GM06990 (cell line): ENCODE data around the gene SMAD4.

ENCODE experiments used
- DNase-seq: peaks from one replicate; pipeline ENCODE4 v3.0.0-alpha.2; 2011; ENCODE audit not compliant: insufficient read length; ENCODE audit errors: extremely low read depth
- H3K27me3 ChIP-seq: replicated peaks from 2 replicates; pipeline ENCODE4 v1.6.0; 2011; ENCODE audit warnings: low read length; ENCODE audit not compliant: control insufficient read depth, insufficient read depth
- H3K36me3 ChIP-seq: 2 replicates; pipeline ENCODE4 v1.5.1; 2011; ENCODE audit warnings: low read length; ENCODE audit not compliant: control insufficient read depth, insufficient read depth
- H3K4me3 ChIP-seq: replicated peaks from 2 replicates; pipeline ENCODE4 v1.5.1; 2011; ENCODE audit warnings: low read depth, mild to moderate bottlenecking, control low read depth, low read length
- TF ChIP-seq, protein P1 (sequence below): IDR thresholded peaks from 2 replicates; pipeline ENCODE4 v1.5.1; 2011; ENCODE audit warnings: low read length, control low read depth, mild to moderate bottlenecking, inconsistent platforms; ENCODE audit not compliant: insufficient read depth, poor library complexity, severe bottlenecking

SMAD4 gene

GRCh38 chr18:51098082-51098481, 68.1 kb downstream of the SMAD4 start:
- Histone ChIP-seq H3K4me3 (no peak overlapping the region), H3K36me3 (no peaks in the 10 kb centered on the region), H3K27me3 (no peaks in the 10 kb centered on the region)
- TF ChIP-seq, protein P1, sequence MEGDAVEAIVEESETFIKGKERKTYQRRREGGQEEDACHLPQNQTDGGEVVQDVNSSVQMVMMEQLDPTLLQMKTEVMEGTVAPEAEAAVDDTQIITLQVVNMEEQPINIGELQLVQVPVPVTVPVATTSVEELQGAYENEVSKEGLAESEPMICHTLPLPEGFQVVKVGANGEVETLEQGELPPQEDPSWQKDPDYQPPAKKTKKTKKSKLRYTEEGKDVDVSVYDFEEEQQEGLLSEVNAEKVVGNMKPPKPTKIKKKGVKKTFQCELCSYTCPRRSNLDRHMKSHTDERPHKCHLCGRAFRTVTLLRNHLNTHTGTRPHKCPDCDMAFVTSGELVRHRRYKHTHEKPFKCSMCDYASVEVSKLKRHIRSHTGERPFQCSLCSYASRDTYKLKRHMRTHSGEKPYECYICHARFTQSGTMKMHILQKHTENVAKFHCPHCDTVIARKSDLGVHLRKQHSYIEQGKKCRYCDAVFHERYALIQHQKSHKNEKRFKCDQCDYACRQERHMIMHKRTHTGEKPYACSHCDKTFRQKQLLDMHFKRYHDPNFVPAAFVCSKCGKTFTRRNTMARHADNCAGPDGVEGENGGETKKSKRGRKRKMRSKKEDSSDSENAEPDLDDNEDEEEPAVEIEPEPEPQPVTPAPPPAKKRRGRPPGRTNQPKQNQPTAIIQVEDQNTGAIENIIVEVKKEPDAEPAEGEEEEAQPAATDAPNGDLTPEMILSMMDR = no peak
- DNase-seq = no peak

GRCh38 chr18:51098513-51098912, 68.5 kb downstream of the SMAD4 start:
- no peak for DNase-seq
- no peaks in the 10 kb centered on the region for H3K36me3 ChIP-seq
- H3K27me3 ChIP-seq = no peaks in the 10 kb centered on the region
- no peak overlapping the region for H3K4me3 ChIP-seq
- TF ChIP-seq, protein P1 = no peak

GRCh38 chr18:51100385-51101120, 70.5 kb downstream of the SMAD4 start:
- Histone ChIP-seq H3K4me3 (no peak overlapping the region), H3K36me3 (no peaks in the 10 kb centered on the region), H3K27me3 (no peaks in the 10 kb centered on the region)
- DNase-seq = no peak
- TF ChIP-seq, protein P1 = no peak

- no peak for DNase-seq
- H3K4me3 ChIP-seq = no peak overlapping the region
- TF ChIP-seq, protein P1 = no peak
- H3K36me3 ChIP-seq = no peaks in the 10 kb centered on the region
- H3K27me3 ChIP-seq = no peaks in the 10 kb centered on the region
Observed at GRCh38 chr18:51107082-51107481, 77.1 kb downstream of the SMAD4 start.

DNA sequence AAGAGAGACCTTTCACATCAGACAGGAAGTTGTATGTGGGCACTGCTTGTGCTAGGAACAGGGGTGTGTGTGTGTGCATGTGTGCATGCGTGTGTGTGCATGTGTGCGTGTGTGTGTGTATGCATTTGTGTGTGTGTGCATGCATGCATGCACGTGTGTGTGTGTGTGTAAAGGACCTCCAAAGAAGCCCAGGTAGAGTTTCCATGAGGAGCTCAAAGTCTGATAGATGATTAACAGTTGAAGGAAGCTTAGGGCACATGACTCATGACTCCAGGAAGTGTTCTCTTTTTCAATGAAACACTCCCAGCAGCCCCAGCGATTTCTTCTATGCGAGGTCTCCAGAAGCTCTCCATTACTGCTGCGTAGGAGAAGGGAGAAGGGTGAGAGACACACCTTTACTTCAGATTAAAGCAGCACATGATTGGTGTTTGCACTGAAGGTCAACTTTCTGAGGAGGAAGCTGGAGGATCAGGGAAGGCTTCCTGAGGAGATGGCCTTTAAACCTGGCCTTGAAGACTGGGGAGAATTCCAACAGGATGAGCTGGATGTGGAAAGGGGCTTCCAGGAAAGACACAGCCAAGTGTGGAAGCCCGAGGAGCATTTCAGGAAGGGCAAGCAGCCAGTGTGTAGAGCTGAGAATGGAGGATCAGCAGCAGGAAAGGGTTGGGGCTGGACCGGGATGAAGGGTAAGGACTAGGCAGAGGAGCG, 77.7 kb downstream of the SMAD4 start:
- TF ChIP-seq, protein P1 = no peak
- H3K36me3 ChIP-seq = no peaks in the 10 kb centered on the region
- no peak overlapping the region for H3K4me3 ChIP-seq
- no peak for DNase-seq
- H3K27me3 ChIP-seq = no peaks in the 10 kb centered on the region

GRCh38 chr18:51108330-51108729, 78.3 kb downstream of the SMAD4 start:
- no peaks in the 10 kb centered on the region for H3K36me3 ChIP-seq
- TF ChIP-seq, protein P1 = no peak
- DNase-seq = no peak
- H3K27me3 ChIP-seq = no peaks in the 10 kb centered on the region
- H3K4me3 ChIP-seq = no peak overlapping the region
